GM18507 (cell line): ENCODE measurements around the gene ZBTB24.
"Not testable (repeated sequence)": the region's sequence is repeated elsewhere in the genome, so short reads cannot be mapped to it uniquely, and the experiment has no call there.

Source experiments
- DNase-seq: peaks from one replicate; pipeline ENCODE4 v3.0.0; 2011; ENCODE audit warnings: low read depth; ENCODE audit not compliant: insufficient read length; ENCODE audit errors: extremely low spot score
- FAIRE-seq: peaks from 2 replicates; lab custom pipeline; 2011; peaks lifted over from hg19 to GRCh38; lab: Jason Lieb, UNC

The ZBTB24 gene

DNA sequence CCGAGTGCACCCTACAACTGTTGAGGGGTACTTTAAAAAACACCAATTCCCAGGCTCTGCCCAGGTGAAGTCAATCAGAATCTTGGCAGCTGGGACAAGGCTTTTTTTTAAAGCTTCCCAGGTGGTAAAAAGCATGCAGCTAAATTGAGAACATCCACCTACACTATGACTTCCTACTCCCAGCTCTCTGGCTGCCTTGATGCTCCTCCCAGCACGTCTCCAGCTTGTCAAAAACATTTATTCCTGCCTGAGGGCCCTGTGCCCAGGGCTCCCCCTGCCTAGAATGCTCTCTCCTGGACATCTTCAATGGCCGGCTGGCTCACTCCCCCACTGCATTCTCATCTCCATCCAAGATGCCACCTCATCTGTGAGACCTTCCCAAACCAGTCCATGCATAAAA lies 9.9 kb downstream of the ZBTB24 start:
- no peak for DNase-seq
- no peak for FAIRE-seq

DNA sequence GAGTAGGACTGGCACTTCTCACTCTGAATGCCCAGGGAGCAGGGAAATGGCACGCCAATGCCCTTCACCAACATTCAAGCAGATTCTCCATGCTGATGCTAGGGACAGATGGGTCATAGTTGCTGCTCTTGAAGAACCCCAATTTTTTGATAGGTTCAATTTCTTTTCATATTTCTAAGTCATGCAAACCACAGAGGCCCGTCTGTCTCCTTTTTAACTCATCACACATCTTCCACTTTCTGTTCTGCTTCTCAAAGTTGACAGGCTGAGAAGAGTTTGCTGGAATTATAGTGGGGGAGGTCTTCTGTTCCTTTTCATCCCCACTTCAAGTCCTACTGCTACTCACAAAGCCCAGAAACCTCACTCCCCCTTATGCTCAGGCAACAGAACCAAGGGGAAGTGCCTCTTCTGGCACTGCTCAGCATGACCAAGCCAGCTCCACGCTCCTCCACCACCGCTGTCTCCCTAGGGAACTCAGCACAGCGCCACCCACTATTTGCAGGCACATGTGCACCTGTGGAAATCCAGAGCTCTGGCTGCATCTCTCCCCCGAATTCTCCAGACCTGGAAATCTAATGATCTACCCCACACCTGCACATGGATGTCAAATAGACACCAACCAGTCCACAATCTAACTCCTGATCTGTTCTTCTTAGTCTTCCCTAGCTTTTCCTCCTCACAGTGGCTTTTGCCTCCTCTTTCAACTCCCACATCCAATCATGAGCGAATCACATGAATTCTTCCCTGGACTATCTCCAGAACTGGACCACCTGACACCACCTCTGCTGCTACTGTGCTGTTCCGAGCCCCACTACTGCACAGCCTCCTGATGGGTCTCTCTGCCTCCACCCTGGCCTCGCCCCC lies 10.7 kb downstream of the ZBTB24 start:
- DNase-seq = no peak
- peak; percentile 71 for FAIRE-seq

DNA sequence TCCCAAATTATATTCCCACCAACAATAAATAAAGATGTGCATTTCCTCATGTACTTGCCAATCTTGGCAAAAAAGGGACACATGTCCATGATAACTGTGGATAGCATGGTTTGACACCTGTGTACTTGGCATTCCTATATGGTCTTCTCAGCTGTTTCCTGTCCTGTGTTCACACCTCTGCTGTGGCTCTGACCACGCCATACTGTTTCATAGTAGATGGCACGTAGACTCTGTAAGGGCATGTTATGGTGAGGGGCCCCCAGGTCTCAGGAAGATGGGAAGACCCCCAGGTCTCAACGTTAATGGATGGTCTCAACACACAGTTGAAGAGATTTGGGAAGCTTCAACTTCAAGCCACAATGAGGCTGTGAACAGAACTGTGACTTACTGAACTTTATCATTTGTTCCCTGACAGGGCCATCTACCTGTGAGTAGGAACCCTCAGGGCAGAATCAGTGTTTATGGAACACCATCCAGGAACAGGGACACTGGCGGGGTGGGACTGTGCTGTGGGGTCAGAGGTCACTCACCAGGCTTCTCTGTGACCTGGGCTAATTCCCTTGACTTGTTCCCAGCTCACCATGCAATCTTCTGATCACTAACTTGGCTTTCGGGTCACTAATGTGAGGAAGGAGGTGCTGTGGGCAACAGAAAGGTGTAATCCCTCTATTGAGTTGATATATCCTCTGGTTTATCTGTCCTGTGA lies 11.8 kb downstream of the ZBTB24 start:
- FAIRE-seq = no peak
- DNase-seq = no peak

DNA sequence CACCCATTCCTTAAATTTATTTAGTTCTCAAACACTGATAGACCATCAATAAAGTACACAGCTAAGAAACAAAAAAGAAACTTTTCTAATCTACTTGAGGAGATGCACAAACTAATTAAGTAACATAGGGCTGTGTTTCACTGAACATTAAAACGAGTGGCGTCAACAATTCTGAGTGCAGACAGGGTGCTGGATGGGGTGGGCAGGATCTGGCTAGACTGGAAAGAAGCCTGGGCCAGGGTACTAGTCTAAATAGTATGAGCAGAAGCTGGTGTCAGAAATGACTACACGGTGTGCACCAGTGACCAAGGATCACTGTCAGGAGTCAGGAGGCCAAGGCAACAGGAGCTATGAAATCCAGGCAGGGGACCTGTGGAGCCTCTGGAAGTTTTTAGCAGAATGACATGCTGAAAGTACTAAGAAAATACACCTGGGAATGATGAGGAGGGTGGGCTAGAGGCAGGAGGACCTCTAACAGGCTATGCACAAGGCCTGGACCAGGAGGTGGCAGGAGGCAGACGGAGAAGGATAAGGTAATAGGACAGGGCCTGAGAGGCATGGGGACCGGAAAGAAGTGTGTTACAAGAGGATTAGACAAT lies 13.3 kb downstream of the ZBTB24 start:
- no peak for DNase-seq
- FAIRE-seq = no peak

DNA sequence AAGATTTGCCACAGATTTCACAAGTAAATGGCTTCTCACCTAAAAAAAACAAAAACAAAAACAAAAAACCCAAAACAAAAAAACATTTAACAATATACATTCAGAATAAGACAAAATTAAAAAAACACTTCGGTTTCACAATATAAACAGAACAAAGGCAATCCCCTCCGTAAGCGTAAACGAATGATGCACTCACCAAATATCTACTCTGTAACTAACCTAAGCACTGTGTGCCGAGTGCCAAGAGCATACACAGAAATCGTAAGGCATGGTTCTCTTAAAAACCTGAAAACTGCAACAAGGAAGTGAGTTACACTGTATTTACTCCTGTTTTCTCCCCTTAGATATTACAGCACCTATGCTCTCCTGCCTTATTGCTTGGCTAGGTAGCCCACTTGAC lies 15.3 kb downstream of the ZBTB24 start:
- DNase-seq (no peak), FAIRE-seq (no peak)

DNA sequence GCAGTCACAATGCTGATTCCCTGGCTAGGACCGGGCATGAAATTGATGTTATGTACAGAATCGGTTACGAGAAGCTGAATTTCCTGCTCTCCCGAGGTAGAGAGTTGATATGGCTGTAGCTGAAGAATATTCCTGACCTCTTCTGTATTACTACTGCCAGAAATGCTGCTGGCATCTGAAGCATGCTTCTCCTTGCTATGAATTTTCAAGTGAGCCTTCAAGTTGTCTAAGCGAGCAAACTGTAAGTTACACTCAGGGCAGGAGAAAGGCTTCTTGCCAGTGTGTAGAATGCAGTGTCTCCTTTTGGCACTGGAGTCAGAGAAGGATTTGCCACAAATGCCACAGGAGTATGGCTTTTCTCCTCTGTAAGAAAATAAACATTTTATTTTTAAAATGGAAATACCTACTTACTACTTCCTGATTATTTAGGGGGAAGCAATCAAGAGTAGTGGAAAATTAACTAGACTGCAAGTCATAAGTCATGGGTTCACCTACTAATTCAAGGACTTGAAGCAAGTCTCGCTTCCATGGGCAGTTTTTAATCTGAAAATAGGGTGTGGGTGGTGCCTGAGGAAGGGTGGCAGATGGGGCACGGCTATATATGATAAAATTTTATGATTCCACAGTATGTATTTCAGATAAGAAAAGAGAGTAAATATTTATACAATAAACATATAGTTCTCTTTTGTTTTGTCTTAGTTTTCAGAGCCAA lies 16.7 kb downstream of the ZBTB24 start:
- no peak for DNase-seq
- FAIRE-seq = no peak

DNA sequence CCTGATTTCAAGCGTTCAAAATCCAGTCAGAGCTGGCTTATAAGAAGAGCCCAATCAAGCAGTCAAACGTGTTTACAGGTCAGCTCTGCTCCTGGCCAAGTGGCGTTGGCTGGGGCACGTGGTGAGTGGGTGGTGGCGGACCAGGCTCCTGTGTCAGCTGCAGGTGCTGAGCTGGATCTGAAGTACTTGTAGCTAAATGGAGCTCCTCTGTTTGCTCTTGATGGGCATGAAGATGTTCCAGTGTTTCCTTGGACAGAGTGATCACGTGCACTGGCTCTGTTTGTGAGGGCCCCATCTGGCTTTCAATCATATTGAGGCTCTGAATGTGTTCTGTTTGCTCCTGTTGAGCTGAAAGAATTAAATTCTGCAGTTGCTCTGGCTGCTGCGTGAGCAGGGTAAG lies 17.2 kb downstream of the ZBTB24 start:
- FAIRE-seq (no peak), DNase-seq (no peak)

DNA sequence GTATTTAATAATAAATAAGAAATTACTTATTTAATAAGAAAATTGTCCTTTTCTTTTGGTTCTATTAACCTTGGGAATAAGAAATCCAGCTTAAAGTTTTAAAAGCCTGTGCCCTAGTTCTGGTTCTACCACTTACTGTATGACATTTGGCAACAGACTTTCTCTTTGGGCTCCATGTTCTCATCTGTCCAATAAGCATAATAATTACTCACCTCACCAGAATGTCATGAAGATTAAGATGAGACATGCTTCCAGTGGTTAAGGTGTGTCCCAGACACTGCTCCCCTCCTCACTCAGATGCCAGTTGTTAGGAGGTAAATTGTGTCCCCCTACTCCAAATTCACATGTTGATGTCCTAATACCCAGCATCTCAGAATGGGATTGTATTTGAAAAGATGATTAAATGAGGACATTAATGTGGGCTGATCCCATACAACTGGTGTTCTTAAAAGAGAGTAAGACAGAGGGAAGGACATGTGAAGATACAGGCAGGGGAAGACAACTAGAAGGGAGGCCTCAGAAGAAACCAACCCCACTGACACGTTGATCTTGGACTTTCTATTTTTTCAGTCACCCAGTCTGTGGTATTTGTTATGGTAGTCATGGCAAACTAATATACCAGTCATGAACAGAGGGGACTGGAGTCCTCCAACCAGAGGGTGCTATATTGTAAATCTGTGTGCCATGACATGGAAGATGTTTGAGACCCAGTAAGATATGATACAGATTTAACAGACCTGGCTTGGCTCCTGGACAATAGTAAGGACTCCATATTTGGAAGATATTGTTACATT lies 21.1 kb downstream of the ZBTB24 start:
- no peak for DNase-seq
- no peak for FAIRE-seq

DNA sequence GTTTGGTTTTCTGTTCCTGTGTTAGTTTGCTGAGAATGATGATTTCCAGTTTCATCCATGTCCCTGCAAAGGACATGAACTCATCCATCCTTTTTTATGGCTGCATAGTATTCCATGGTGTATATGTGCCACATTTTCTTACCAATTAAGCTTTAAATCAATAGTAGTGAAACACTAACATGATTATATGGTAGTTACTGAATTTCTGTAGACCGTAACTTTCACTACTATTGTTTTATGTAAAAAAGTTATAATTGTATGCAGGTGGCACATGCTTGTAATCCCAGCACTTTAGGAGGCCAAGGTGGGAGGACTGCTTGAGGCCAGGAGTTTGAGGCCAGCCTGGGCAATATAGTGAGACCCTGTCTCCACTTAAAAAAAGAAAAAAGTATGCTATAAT lies 21.8 kb downstream of the ZBTB24 start:
- FAIRE-seq = not testable (repeated sequence)

DNA sequence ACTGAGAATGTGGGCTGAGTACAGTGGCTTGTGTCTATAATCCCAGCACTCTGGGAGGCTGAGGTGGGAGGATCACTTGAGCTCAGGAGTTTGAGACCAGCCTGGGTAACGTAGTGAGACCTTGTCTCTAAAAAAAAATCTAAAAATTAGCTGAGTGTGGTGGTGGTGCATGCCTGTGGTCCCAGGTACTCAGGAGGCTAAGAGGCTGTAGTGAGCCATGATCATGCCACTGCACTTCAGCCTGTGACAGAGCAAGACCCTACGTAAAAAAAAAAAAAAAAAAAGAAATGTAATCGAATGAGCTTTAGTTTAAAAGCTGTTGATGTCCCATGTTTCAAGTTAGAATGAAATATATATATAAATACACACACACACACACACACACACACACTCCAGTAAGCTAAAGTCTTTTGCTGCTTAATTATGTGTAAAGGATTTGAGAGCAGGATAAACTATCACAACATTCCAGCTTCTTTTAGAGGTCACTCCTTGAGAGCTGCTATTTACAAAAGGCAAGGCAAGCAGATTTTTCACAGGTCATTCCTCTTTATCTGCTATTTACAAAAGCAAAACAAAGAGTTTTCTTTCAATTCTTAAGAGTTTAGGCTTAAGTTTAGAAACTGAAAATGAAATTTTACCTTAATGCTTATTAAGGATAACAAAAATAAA lies 22.7 kb downstream of the ZBTB24 start:
- FAIRE-seq (no peak), DNase-seq (no peak)

More for the DNA sequence above, 21.8 kb downstream of the ZBTB24 start:
- not testable (repeated sequence) for DNase-seq

DNA sequence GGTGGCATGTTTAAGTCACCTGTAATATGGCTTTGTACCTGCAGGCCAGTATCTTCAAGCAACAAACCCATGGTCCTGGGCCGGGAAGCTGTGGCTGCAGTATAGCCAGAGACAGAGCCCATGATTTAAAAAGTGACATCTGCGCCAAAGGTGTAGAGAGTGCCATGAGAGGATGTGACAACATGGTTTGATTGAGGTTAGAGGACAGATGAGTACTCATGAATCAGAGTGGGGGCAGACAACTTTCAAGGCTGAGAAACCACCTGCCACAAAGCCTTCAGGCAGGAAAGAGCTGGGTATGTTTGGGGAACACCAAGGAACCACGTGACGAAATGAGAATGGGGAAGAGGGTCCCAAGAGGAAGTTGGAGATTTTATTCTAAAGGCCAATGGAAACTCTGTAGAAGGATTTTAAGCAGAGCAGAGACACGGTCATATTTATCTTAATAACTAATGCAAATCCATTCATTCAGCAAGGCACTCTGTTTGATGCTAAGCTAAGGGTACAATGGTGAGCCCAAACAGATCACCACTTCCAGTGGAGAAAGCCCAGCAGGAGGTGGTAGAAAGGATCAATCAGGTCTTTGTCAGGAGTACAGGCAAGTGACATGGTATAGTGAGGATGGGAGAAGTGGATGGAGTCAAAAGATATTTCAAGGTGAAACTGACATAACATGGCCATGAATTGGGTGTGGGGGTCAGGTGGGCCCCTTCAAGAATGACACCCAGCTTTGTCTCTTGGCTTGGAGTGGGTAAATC lies 24.1 kb downstream of the ZBTB24 start:
- peak; percentile 84 for FAIRE-seq
- no peak for DNase-seq

DNA sequence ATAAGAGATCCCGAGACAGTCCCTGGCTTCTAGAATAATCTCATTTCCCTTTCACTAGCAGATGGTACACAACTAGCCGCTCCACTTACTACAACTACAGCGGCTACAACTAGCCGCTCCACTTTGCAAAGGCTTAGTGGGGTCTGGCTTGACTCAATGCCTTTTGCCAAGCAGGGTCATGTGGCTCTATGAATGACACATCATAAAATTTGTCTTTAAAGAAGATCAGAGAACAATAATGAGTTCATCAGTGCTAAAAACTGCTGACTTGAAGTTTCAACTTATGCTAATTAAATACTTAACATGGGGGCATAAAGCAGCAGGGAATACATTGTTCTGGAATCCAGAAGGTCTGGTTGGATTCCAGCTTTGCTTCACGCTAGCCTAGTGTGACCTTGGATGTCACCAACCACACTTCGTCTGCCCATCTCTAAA lies 25.4 kb downstream of the ZBTB24 start:
- no peak for FAIRE-seq
- DNase-seq = no peak

DNA sequence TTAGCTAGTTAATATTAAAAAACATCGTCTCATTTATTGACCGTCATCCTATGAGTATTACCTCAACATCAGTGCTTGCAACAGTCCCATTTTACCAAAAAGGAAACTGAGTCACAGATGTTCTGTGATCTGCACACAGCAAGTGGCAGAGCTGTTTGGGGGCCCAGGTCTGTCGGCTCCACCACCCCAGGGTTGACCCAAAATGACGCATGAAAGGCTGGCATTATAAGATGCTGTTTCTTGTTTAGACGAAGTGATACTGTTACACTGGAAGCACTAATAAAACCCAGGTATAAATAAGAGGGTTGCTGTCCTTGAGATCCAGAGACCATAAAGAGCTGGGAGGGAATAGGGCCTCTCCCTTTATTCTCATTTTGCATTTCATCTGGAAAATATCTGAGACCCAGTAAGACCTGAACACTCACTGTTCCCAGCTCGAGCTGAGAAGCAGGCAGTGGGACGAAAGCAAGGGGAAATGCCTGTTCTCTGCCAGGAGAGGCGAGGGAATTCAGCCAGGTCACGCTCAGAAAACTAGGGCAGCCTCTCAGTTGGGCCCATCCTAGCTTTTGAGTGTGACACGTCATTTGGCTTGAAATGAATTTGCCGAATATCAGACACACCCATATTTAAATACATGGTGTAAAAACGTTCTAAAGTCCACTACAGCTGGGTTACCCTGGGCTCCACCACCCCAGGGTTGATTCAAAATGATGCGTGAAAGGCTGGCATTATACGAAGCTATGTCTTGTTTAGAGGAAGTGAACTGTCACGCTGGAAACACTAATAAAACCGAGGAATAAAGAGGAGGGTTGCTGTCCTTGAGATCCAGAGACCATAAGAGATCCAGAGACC lies 26.1 kb downstream of the ZBTB24 start:
- FAIRE-seq = peak; percentile 39
- no peak for DNase-seq

DNA sequence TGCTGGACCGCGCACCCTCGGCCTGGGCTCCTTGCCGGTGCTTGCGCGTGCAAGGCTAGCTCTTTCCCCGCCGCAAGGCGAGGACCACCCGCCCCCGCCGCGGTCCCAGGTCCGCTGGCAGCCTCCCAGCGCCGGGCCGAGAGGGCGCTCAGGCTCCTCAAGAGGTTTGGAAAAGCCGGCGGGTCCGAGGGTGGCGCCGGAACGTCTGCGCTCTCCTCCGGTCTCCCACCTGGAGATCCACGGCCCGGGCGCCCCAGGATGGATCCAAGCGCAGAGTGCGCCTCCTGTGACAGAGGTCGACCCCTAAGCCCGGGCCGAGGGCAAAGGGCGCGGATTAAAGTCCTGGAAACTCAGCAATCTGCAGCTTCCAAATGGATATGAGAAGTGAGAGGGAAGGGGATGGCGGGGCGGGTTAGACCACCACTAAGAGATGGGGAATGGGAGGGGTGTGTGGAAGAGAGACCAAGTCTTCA lies 26.9 kb downstream of the ZBTB24 start:
- FAIRE-seq (no peak), DNase-seq (no peak)

DNA sequence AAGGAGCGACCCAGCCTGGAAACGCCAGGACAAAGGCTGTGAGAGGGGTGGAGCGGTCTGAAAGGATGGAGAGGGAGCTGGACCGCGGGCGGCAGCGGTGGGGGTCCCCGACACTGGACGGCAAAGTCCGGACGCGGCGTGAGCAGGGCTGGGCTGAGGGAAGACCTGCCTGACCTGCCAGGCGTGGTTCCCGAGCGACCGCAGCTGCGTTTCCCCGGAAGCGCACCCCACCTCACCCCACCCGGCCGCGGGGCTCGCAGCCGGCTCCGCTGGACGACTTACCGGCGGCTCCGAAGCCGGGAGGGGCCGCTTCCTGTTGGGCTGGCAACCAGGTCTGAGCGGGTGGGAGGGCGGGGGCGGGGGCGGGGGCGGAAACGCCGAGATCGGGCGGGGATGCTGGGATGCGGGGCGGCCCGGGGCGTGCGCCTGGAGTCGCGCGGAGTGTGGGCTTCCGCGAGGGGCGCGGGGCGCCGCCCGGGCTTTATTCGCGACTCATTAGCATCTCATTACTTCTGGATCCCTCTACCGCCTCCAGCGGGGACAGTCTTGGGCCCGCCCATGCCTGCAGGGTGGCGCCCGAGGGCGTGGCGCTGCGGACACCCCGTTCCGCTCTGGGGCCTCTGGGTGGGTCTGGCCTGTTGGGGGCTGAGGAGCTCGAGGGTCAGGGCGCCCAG lies 27.4 kb downstream of the ZBTB24 start, which contains the start of gene MICAL1:
Gene MICAL1, minus strand, starts transcription at position 336 of the 674 bp plus-strand sequence. CDS start 1,576 bp downstream, outside the sequence.
- peak; percentile 64 for FAIRE-seq
- peak; percentile 57 for DNase-seq
